Ammon's horn (tissue), 1 donor: Measurements from ENCODE around the gene CD109.
"Not testable (repeated sequence)": the region's sequence is repeated elsewhere in the genome, so short reads cannot be mapped to it uniquely, and the experiment has no call there.

Experiments
- DNase-seq: peaks from one replicate; pipeline ENCODE4 v3.0.0-alpha.2; 2016; ENCODE audit warnings: low spot score

CD109 gene

GRCh38 chr6:73791336-73791735 lies 95.3 kb downstream of the CD109 start:
- DNase-seq: no peak

GRCh38 chr6:73792738-73793137 lies 96.7 kb downstream of the CD109 start:
- no peak for DNase-seq

GRCh38 chr6:73796881-73797280 lies 100.9 kb downstream of the CD109 start:
- DNase-seq: no peak

- DNase-seq: no peak
Measured at GRCh38 chr6:73797861-73798260, 101.9 kb downstream of the CD109 start.

- peak; percentile 48 for DNase-seq
Measured at GRCh38 chr6:73798592-73798991, 102.6 kb downstream of the CD109 start.

GRCh38 chr6:73800997-73801396 lies 105.0 kb downstream of the CD109 start:
- no peak for DNase-seq

GRCh38 chr6:73801652-73802268 lies 105.8 kb downstream of the CD109 start:
- DNase-seq: no peak

GRCh38 chr6:73802366-73802765 lies 106.4 kb downstream of the CD109 start:
- DNase-seq: no peak

GRCh38 chr6:73803562-73804241 lies 107.7 kb downstream of the CD109 start:
- DNase-seq: peak; percentile 15

GRCh38 chr6:73805221-73805620 lies 109.2 kb downstream of the CD109 start:
- DNase-seq: not testable (repeated sequence)

GRCh38 chr6:73805982-73806381 lies 110.0 kb downstream of the CD109 start:
- DNase-seq: not testable (repeated sequence)

GRCh38 chr6:73811706-73812105 lies 115.7 kb downstream of the CD109 start:
- DNase-seq: no peak

GRCh38 chr6:73817253-73817652 lies 121.2 kb downstream of the CD109 start:
- peak; percentile 46 for DNase-seq

GRCh38 chr6:73823046-73823735 lies 127.2 kb downstream of the CD109 start:
- peak; percentile 9 for DNase-seq

GRCh38 chr6:73823832-73824231 lies 127.8 kb downstream of the CD109 start:
- DNase-seq: no peak

- no peak for DNase-seq
Measured at GRCh38 chr6:73826571-73826970, 130.6 kb downstream of the CD109 start.

GRCh38 chr6:73830119-73830518 lies 134.1 kb downstream of the CD109 start:
- DNase-seq: no peak

- DNase-seq: no peak
Measured at GRCh38 chr6:73832313-73832712, 136.3 kb downstream of the CD109 start.

- DNase-seq: not testable (repeated sequence)
Measured at GRCh38 chr6:73844696-73845095, 148.7 kb downstream of the CD109 start.

- not testable (repeated sequence) for DNase-seq
Measured at GRCh38 chr6:73851048-73851447, 155.0 kb downstream of the CD109 start.

GRCh38 chr6:73854998-73855718 lies 159.2 kb downstream of the CD109 start:
- DNase-seq: peak; percentile 34

- no peak for DNase-seq
Measured at GRCh38 chr6:73857341-73857890, 161.4 kb downstream of the CD109 start.
